ENCODE data around the gene TSSC4. TPM values are rescaled to one million over a fixed set of nuclear protein-coding genes. Genes with fewer than 3 reads are reported as not detected.

Gene TSSC4
- polyA plus RNA-seq, 3 donors, result 28.1 to 74.6 (median 52.0) TPM

DNA sequence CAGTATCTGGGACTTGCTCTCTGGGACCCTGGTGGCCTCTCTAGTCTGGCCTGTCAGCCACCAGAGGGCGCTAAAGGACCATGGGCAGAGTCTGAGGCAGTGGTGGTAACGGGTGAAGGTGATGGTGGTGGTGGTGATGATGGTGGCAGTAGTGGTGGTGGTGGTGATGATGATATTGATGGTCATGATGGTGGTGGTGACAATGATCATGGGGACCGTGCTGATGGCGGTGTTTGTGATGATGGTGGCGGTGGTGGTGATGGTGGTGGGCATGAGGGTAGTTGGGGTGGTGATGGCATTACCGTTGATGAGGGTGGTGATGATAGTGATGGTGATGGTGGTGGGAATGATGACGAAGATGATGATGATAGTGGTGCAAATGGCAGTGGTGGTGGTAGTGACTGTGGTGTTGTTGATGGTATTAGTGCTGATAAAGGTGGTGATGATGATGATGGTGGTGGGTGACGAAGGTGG lies 27.8 kb downstream of the TSSC4 start:
- Histone ChIP-seq H3K27ac (ENCODE audit: low read depth in 1 of 2, low read length in 2 of 2) (no peak overlapping the region), H3K27me3 (ENCODE audit: control insufficient read depth in 2 of 2, insufficient read depth in 2 of 2, low read length in 2 of 2) (no peaks in the 10 kb centered on the region), H3K79me2 (ENCODE audit: insufficient read depth, low read length) (no peaks in the 10 kb centered on the region), H3K4me2 (replicated peaks; ENCODE audit: extremely low read depth, low read length, poor library complexity, severe bottlenecking) (no peak overlapping the region), H3K4me3 (replicated peaks in 1 of 3; ENCODE audit: low read depth in 2 of 3, low read length in 3 of 3) (no peak overlapping the region), H3K9ac (ENCODE audit: insufficient read depth, low read length, poor library complexity, severe bottlenecking) (no peak overlapping the region), H4K20me1 (ENCODE audit: insufficient read depth, low read length) (no peaks in the 10 kb centered on the region), H3K4me1 (ENCODE audit: control insufficient read depth in 1 of 2, insufficient read depth in 2 of 2, low read length in 2 of 2) (no peaks in the 10 kb centered on the region), H2AFZ (ENCODE audit: insufficient read depth, low read depth, low read length, poor library complexity, severe bottlenecking) (no peak overlapping the region), H3K36me3 (replicated peaks in 1 of 2; ENCODE audit: control insufficient read depth in 1 of 2, insufficient read depth in 2 of 2, low read length in 2 of 2) (no peaks in the 10 kb centered on the region), H3K9me3 (replicated peaks in 1 of 2; ENCODE audit: control insufficient read depth in 1 of 2, insufficient read depth in 1 of 2, low read length in 2 of 2) (no peaks in the 10 kb centered on the region)
- TF ChIP-seq, protein P1, sequence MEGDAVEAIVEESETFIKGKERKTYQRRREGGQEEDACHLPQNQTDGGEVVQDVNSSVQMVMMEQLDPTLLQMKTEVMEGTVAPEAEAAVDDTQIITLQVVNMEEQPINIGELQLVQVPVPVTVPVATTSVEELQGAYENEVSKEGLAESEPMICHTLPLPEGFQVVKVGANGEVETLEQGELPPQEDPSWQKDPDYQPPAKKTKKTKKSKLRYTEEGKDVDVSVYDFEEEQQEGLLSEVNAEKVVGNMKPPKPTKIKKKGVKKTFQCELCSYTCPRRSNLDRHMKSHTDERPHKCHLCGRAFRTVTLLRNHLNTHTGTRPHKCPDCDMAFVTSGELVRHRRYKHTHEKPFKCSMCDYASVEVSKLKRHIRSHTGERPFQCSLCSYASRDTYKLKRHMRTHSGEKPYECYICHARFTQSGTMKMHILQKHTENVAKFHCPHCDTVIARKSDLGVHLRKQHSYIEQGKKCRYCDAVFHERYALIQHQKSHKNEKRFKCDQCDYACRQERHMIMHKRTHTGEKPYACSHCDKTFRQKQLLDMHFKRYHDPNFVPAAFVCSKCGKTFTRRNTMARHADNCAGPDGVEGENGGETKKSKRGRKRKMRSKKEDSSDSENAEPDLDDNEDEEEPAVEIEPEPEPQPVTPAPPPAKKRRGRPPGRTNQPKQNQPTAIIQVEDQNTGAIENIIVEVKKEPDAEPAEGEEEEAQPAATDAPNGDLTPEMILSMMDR (IDR thresholded peaks at IDR 0.05), result peak; percentile 91
- 52% methylated on average over 8 of the region's 8 CpGs for WGBS (ENCODE audit: insufficient coverage)
- Mint-ChIP-seq H3K4me1 (no peaks in the 10 kb centered on the region), H3K36me3 (no peaks in the 10 kb centered on the region), H3K27me3 (ENCODE audit: low read depth in 3 of 3) (peaks cover 0 to 8% (median 7%) of the 10 kb centered on the region in 3 donors), H3K4me3 (no peak overlapping the region), H3K27ac (no peak overlapping the region), H3K9me3 (peaks cover 0 to 3% (median 0%) of the 10 kb centered on the region in 7 donors)
- peak; percentile 72 to 80 (median 74) for DNase-seq
- intact Hi-C loops (cut with micrococcal nuclease), result loop anchor here (1.0 to 2.0 kb wide), 3 partner anchors 99 to 460 kb away; no protein-coding TSS in a partner anchor

DNA sequence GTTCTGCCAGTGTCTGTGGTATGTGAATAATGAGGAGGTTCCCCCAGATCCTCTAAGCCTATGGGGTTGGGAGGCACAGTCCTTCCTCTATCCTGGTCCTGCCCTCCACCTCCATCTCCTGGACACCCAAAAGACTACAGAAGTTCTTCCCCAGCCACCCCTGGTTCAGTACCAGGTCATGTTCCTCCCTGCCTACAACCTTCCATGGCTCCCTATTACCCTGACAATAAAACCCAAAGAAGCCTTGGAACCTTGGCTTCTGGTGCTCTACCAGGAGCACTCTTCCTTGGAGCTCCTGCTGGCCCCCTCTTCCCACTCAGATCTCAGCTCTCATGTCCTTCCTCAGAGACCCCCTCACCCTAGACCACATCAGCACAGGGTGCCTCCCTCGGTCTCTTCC lies 30.8 kb downstream of the TSSC4 start:
- TF ChIP-seq, protein P1 (IDR thresholded peaks at IDR 0.05), result no peak
- Histone ChIP-seq H3K27ac (ENCODE audit: low read depth in 1 of 2, low read length in 2 of 2) (no peak overlapping the region), H3K4me3 (replicated peaks in 1 of 3; ENCODE audit: low read depth in 2 of 3, low read length in 3 of 3) (no peak overlapping the region), H3K4me2 (replicated peaks; ENCODE audit: extremely low read depth, low read length, poor library complexity, severe bottlenecking) (no peak overlapping the region), H3K36me3 (replicated peaks in 1 of 2; ENCODE audit: control insufficient read depth in 1 of 2, insufficient read depth in 2 of 2, low read length in 2 of 2) (no peaks in the 10 kb centered on the region), H3K79me2 (ENCODE audit: insufficient read depth, low read length) (no peaks in the 10 kb centered on the region), H2AFZ (ENCODE audit: insufficient read depth, low read depth, low read length, poor library complexity, severe bottlenecking) (no peak overlapping the region), H3K9ac (ENCODE audit: insufficient read depth, low read length, poor library complexity, severe bottlenecking) (no peak overlapping the region), H4K20me1 (ENCODE audit: insufficient read depth, low read length) (no peaks in the 10 kb centered on the region), H3K27me3 (ENCODE audit: control insufficient read depth in 2 of 2, insufficient read depth in 2 of 2, low read length in 2 of 2) (no peaks in the 10 kb centered on the region), H3K9me3 (replicated peaks in 1 of 2; ENCODE audit: control insufficient read depth in 1 of 2, insufficient read depth in 1 of 2, low read length in 2 of 2) (no peaks in the 10 kb centered on the region), H3K4me1 (ENCODE audit: control insufficient read depth in 1 of 2, insufficient read depth in 2 of 2, low read length in 2 of 2) (no peaks in the 10 kb centered on the region)
- intact Hi-C loops (cut with micrococcal nuclease), result no loop called here
- H3K4me1 Mint-ChIP-seq, result no peaks in the 10 kb centered on the region
- DNase-seq, result no peak
- H3K27ac Mint-ChIP-seq, result no peak overlapping the region
- H3K4me3 Mint-ChIP-seq, result no peak overlapping the region
- no peaks in the 10 kb centered on the region for H3K9me3 Mint-ChIP-seq
- H3K27me3 Mint-ChIP-seq (ENCODE audit: low read depth in 3 of 3), result peaks cover 0 to 8% (median 4%) of the 10 kb centered on the region in 3 donors
- WGBS (ENCODE audit: insufficient coverage), result no CpG with 5 or more reads among the region's 1 CpG
- no peaks in the 10 kb centered on the region for H3K36me3 Mint-ChIP-seq
